Measurements from ENCODE around the gene COL4A6.

The COL4A6 gene

DNA sequence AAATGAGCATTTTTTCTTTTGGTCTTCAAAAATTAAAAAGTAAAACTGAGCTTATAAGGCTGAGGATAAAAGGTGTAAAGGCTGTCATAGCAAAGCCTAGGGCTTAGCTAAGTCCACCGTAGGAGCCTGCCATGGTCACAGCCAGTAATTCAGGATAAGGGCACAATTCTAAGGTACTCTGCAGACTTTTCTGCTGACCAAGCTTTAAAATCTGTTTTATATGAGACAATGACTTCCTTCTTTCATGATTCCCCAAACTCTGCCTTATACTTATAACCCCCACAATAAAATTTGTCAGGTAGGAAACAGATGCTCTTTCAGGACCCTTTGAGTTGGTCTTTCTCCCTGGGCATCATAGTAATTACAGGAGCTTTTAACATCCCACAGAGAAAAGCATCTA, 138.5 kb downstream of the COL4A6 start:
- TF ChIP-seq, protein P1, sequence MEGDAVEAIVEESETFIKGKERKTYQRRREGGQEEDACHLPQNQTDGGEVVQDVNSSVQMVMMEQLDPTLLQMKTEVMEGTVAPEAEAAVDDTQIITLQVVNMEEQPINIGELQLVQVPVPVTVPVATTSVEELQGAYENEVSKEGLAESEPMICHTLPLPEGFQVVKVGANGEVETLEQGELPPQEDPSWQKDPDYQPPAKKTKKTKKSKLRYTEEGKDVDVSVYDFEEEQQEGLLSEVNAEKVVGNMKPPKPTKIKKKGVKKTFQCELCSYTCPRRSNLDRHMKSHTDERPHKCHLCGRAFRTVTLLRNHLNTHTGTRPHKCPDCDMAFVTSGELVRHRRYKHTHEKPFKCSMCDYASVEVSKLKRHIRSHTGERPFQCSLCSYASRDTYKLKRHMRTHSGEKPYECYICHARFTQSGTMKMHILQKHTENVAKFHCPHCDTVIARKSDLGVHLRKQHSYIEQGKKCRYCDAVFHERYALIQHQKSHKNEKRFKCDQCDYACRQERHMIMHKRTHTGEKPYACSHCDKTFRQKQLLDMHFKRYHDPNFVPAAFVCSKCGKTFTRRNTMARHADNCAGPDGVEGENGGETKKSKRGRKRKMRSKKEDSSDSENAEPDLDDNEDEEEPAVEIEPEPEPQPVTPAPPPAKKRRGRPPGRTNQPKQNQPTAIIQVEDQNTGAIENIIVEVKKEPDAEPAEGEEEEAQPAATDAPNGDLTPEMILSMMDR (IDR thresholded peaks at IDR 0.05; ENCODE audit: insufficient read depth, low read length, missing control alignments), result no peak
- CTCF ChIA-PET, result interaction anchor here (1.0 to 1.1 kb wide), 2 partner anchors 238 to 240 kb away, joined by 3 read pairs; no protein-coding TSS in a partner anchor
- no peak for DNase-seq (ENCODE audit: low read depth, low spot score)
- no peak overlapping the region for H3K4me3 ChIP-seq (ENCODE audit: low read depth, low read length)
- POLR2A ChIA-PET, result no interaction called here

DNA sequence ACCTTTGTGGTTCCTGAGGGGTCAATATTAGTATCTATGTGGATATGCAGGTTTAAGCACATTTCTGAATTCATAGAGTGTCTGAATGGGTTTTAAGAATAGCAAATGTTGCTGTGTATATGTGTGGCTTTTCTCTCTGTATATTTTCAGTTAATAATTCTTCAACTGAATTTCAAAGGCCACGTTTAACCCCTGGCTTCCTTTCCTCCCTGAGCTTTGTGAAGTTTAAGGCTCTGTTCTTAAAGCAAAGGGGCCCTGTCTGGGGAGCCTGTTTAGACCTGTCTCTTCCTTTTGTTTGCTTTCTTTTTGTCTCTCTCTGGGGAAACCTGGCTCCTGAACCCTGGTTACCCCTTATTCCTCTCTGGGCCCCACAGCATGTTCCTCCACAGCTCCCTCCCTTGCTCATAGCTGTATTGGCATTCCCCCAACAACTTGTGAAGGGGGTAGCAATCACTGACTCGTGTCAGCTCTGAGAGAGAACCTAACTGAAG, 139.1 kb downstream of the COL4A6 start:
- TF ChIP-seq, protein P1 (IDR thresholded peaks at IDR 0.05; ENCODE audit: insufficient read depth, low read length, missing control alignments), result no peak
- POLR2A ChIA-PET, result no interaction called here
- H3K4me3 ChIP-seq (ENCODE audit: low read depth, low read length), result no peak overlapping the region
- CTCF ChIA-PET, result interaction anchor here (1.1 kb wide), 1 partner anchor 238 kb away, joined by 3 read pairs; no protein-coding TSS in a partner anchor
- DNase-seq (ENCODE audit: low read depth, low spot score), result no peak

DNA sequence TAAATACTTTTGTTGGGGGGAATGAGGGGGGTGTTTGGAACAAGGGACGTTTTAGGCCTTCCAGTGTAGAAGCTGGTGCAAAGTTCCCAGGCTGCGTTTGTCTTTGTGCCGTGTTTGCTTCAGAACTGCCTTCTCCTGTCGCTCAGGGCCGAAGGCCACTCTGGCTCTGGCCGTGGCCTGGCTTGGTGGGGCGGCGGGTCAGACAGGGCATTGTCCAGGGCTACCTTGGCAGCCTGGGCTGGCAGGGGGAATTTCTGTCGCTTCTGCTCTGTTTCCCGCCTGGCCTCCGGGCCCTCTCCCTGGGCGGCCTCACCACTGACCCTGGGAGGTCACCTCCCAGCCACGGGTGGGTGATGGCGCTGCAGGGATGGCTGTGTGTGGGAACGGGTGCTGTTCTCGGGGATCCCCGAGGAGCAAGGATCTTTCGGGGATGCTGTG, 140.0 kb downstream of the COL4A6 start:
- H3K4me3 ChIP-seq (ENCODE audit: low read depth, low read length), result no peak overlapping the region
- ChIA-PET CTCF (no interaction called here), POLR2A (no interaction called here)
- no peak for DNase-seq (ENCODE audit: low read depth, low spot score)
- TF ChIP-seq, protein P1 (IDR thresholded peaks at IDR 0.05; ENCODE audit: insufficient read depth, low read length, missing control alignments), result no peak

DNA sequence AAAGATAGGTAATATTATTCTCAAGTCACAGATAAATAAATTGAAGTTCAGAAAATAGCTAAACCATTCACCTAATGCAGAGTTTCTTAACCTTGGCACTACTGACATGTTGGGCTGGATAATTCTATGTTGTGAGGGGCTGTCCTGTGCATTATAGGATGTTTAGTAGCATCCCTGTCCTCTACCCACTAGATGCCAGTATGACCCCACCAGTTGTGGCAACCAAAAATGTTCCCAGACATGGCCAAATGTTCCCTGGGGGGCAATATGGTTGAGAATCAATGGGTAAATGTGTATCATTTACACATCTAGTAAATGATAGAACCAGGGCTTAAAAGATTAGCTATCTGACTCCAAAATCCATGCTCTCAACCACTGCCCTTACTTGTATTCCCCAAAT, 140.9 kb downstream of the COL4A6 start:
- TF ChIP-seq, protein P1 (IDR thresholded peaks at IDR 0.05; ENCODE audit: insufficient read depth, low read length, missing control alignments), result no peak
- no peak for DNase-seq (ENCODE audit: low read depth, low spot score)
- ChIA-PET POLR2A (no interaction called here), CTCF (no interaction called here)
- no peak overlapping the region for H3K4me3 ChIP-seq (ENCODE audit: low read depth, low read length)

DNA sequence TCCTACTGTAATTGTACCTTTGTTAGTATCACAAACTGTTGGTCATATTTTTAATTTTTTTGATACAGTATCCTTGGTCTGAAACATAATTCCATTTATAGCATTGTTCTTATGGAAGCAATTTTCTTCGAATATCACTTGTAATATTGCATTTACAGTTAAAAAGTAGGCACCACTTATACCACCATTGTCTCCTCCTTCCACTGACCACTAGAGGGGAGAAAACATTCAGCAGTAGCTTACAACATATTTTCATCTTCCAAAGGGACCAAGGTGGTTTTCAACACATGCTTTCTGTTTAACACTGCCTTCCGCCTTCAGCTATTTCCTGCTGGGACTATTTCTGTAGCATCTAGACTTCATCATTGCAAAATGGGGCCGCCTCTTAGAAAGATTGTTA, 146.2 kb downstream of the COL4A6 start:
- DNase-seq (ENCODE audit: low read depth, low spot score), result no peak
- ChIA-PET CTCF (no interaction called here), POLR2A (no interaction called here)
- no peak overlapping the region for H3K4me3 ChIP-seq (ENCODE audit: low read depth, low read length)
- TF ChIP-seq, protein P1 (IDR thresholded peaks at IDR 0.05; ENCODE audit: insufficient read depth, low read length, missing control alignments), result no peak

DNA sequence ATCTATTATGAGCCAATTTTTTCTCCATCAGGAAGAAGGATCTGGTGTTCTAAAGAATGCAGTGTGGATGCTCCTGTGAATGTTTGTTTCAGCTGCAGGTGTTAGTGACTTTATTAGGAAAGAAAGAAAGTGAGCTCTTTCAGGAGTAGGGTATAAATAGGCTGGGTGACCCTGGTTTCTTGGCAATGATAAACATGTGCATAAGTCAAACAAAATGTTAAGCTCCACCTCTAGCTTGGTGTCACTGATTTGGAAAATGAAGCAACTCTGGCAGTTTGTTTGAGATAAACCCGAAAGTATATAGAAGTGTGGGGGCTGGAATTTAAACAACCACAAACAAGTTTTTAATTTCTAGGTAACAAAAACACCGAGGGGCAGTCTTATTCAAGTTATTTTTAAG, 152.3 kb downstream of the COL4A6 start:
- TF ChIP-seq, protein P1 (IDR thresholded peaks at IDR 0.05; ENCODE audit: insufficient read depth, low read length, missing control alignments), result no peak
- no peak overlapping the region for H3K4me3 ChIP-seq (ENCODE audit: low read depth, low read length)
- POLR2A ChIA-PET, result no interaction called here
- CTCF ChIA-PET, result no interaction called here
- no peak for DNase-seq (ENCODE audit: low read depth, low spot score)
